Subcutaneous abdominal adipose tissue (tissue), 5 donors: ENCODE data around the gene LENEP.

ENCODE experiments used
- H3K27ac ChIP-seq: one replicate; pipeline ENCODE4 v1.7.0; 2013; ENCODE audit warnings: low read depth, mild to moderate bottlenecking, inconsistent platforms, low read length, moderate library complexity
- H3K27me3 ChIP-seq, 5 donors: one replicate each; pipeline ENCODE4 v1.7.0; 2013; ENCODE audit warnings: low read length in 5 of 5, inconsistent platforms in 1 of 5; ENCODE audit not compliant: control insufficient read depth in 5 of 5, insufficient read depth in 4 of 5
- H3K36me3 ChIP-seq, 5 donors: one replicate each; pipeline ENCODE4 v1.7.0; 2013; ENCODE audit warnings: low read length in 5 of 5; ENCODE audit not compliant: control insufficient read depth in 5 of 5, insufficient read depth in 5 of 5
- H3K4me1 ChIP-seq, 5 donors: one replicate each; pipeline ENCODE4 v1.7.0; 2013; ENCODE audit warnings: low read length in 5 of 5, mild to moderate bottlenecking in 3 of 5, moderate library complexity in 1 of 5; ENCODE audit not compliant: control insufficient read depth in 5 of 5, insufficient read depth in 5 of 5
- H3K4me3 ChIP-seq, 5 donors: one replicate each; pipeline ENCODE4 v1.7.0; 2013; ENCODE audit warnings: low read length in 5 of 5, low read depth in 1 of 5
- H3K9ac ChIP-seq, 5 donors: one replicate each; pipeline ENCODE4 v1.7.0; 2013; ENCODE audit warnings: low read length in 5 of 5, mild to moderate bottlenecking in 4 of 5, moderate library complexity in 3 of 5
- H3K9me3 ChIP-seq, 5 donors: one replicate each; pipeline ENCODE4 v1.7.0; 2013; ENCODE audit warnings: low read length in 5 of 5; ENCODE audit not compliant: control insufficient read depth in 5 of 5
- donor health status: healthy.
- donor health status: healthy.
- donor health status: healthy.
- donor health status: healthy.
- donor health status: healthy.

Gene LENEP

GRCh38 chr1:154969246-154969645 lies 24.1 kb upstream of the LENEP start:
- H3K36me3 ChIP-seq = peaks cover 0 to 49% (median 45%) of the 10 kb centered on the region in 5 donors
- H3K27me3 ChIP-seq = peaks cover 0 to 4% (median 0%) of the 10 kb centered on the region in 5 donors
- H3K9ac ChIP-seq = peak overlapping the region; percentile 25 to 94 (median 77)
- peak overlapping the region; percentile 97 for H3K27ac ChIP-seq
- H3K4me3 ChIP-seq = peak overlapping the region; percentile 54 to 69 (median 68)
- H3K9me3 ChIP-seq = peaks cover 0 to under 1% (median 0%) of the 10 kb centered on the region in 5 donors
- peaks cover 25 to 76% (median 57%) of the 10 kb centered on the region in 5 donors for H3K4me1 ChIP-seq

GRCh38 chr1:154969860-154970452 lies 23.4 kb upstream of the LENEP start:
- peaks cover 32 to 76% (median 59%) of the 10 kb centered on the region in 5 donors for H3K4me1 ChIP-seq
- peak overlapping the region; percentile 97 for H3K27ac ChIP-seq
- peak overlapping the region; percentile 35 to 94 (median 78) for H3K9ac ChIP-seq
- H3K27me3 ChIP-seq = peaks cover 0 to 11% (median 0%) of the 10 kb centered on the region in 5 donors
- peak overlapping the region; percentile 54 to 69 (median 68) for H3K4me3 ChIP-seq
- H3K36me3 ChIP-seq = peaks cover 0 to 42% (median 40%) of the 10 kb centered on the region in 5 donors
- H3K9me3 ChIP-seq = peaks cover 0 to 2% (median 0%) of the 10 kb centered on the region in 5 donors

- Histone ChIP-seq H3K4me1 (peaks cover 33 to 80% (median 67%) of the 10 kb centered on the region in 5 donors), H3K9ac (peak within 1 kb of the TSS; percentile 77 to 94 (median 81)), H3K9me3 (peaks cover 0 to 2% (median 0%) of the 10 kb centered on the region in 5 donors), H3K27me3 (peaks cover 0 to 11% (median 0%) of the 10 kb centered on the region in 5 donors), H3K36me3 (peaks cover 0 to 35% (median 32%) of the 10 kb centered on the region in 5 donors), H3K27ac (peak within 1 kb of the TSS; percentile 97), H3K4me3 (peak within 1 kb of the TSS; percentile 54 to 69 (median 68))
Measured at GRCh38 chr1:154970631-154971340, 22.6 kb upstream of the LENEP start, which contains the start of gene SHC1. Gene SHC1, minus strand, starts transcription at chr1:154970747. Its CDS starts 221 bp downstream, at chr1:154970526.

GRCh38 chr1:154971341-154971998 lies 21.9 kb upstream of the LENEP start:
- H3K4me3 ChIP-seq = peak overlapping the region; percentile 54 to 69 (median 68)
- peaks cover 0 to 2% (median 0%) of the 10 kb centered on the region in 5 donors for H3K9me3 ChIP-seq
- peak overlapping the region in 4 of 5 donors; percentile 77 to 94 (median 84) for H3K9ac ChIP-seq
- peak overlapping the region; percentile 97 for H3K27ac ChIP-seq
- H3K36me3 ChIP-seq = peaks cover 0 to 28% (median 25%) of the 10 kb centered on the region in 5 donors
- H3K4me1 ChIP-seq = peaks cover 33 to 86% (median 74%) of the 10 kb centered on the region in 5 donors
- H3K27me3 ChIP-seq = peaks cover 0 to 11% (median 0%) of the 10 kb centered on the region in 5 donors

- H3K27me3 ChIP-seq = peaks cover 0 to 11% (median 0%) of the 10 kb centered on the region in 5 donors
- peaks cover 33 to 81% (median 78%) of the 10 kb centered on the region in 5 donors for H3K4me1 ChIP-seq
- H3K4me3 ChIP-seq = peak overlapping the region in 4 of 5 donors; percentile 25 to 60 (median 40)
- H3K36me3 ChIP-seq = peaks cover 0 to 21% (median 18%) of the 10 kb centered on the region in 5 donors
- peak overlapping the region; percentile 33 to 95 (median 69) for H3K9ac ChIP-seq
- H3K9me3 ChIP-seq = peaks cover 0 to 2% (median 0%) of the 10 kb centered on the region in 5 donors
- H3K27ac ChIP-seq = peak overlapping the region; percentile 97
Measured at GRCh38 chr1:154972213-154972516, 21.2 kb upstream of the LENEP start.

- Histone ChIP-seq H3K27ac (peak overlapping the region; percentile 97), H3K36me3 (peaks cover 0 to 15% (median 12%) of the 10 kb centered on the region in 5 donors), H3K27me3 (peaks cover 0 to 11% (median 0%) of the 10 kb centered on the region in 5 donors), H3K9me3 (peaks cover 0 to 2% (median 0%) of the 10 kb centered on the region in 5 donors), H3K9ac (peak overlapping the region; percentile 33 to 96 (median 94)), H3K4me3 (peak overlapping the region; percentile 60 to 91 (median 82)), H3K4me1 (peaks cover 31 to 76% (median 72%) of the 10 kb centered on the region in 5 donors)
Measured at GRCh38 chr1:154972517-154973343, 20.7 kb upstream of the LENEP start.

GRCh38 chr1:154973344-154974101 lies 19.9 kb upstream of the LENEP start:
- H3K4me3 ChIP-seq = peak overlapping the region; percentile 75 to 91 (median 82)
- H3K9ac ChIP-seq = peak overlapping the region; percentile 89 to 100 (median 95)
- peaks cover 31 to 70% (median 66%) of the 10 kb centered on the region in 5 donors for H3K4me1 ChIP-seq
- peaks cover 0 to 2% (median 0%) of the 10 kb centered on the region in 5 donors for H3K9me3 ChIP-seq
- peak overlapping the region; percentile 97 for H3K27ac ChIP-seq
- peaks cover 0 to 11% (median 0%) of the 10 kb centered on the region in 5 donors for H3K27me3 ChIP-seq
- H3K36me3 ChIP-seq = peaks cover 0 to 13% (median 7%) of the 10 kb centered on the region in 5 donors

GRCh38 chr1:154974102-154974807 lies 19.1 kb upstream of the LENEP start, which contains the start of gene CKS1B:
Gene CKS1B, plus strand, starts transcription at chr1:154974681. Its CDS starts 65 bp downstream, at chr1:154974746.
- peak within 1 kb of the TSS; percentile 97 for H3K27ac ChIP-seq
- H3K9me3 ChIP-seq = peaks cover 0 to 2% (median 0%) of the 10 kb centered on the region in 5 donors
- H3K4me3 ChIP-seq = peak within 1 kb of the TSS; percentile 75 to 92 (median 84)
- H3K27me3 ChIP-seq = peaks cover 0 to 11% (median 0%) of the 10 kb centered on the region in 5 donors
- peaks cover 1 to 11% (median 10%) of the 10 kb centered on the region in 5 donors for H3K36me3 ChIP-seq
- peaks cover 29 to 63% (median 59%) of the 10 kb centered on the region in 5 donors for H3K4me1 ChIP-seq
- peak within 1 kb of the TSS; percentile 89 to 100 (median 95) for H3K9ac ChIP-seq
